Measurements from ENCODE around the gene RBCK1. TPM values are rescaled to one million over a fixed set of nuclear protein-coding genes. Genes with fewer than 3 reads are reported as not detected.

Gene RBCK1
- polyA plus RNA-seq, 2 donors = 58.6 to 86.6 TPM

GRCh38 chr20:415820-416322 is 7.8 kb downstream of the RBCK1 start:
- H3K4me3 ChIP-seq (ENCODE audit: low read depth in 1 of 2, low read length in 2 of 2) = no peak overlapping the region
- H3K9me3 ChIP-seq (ENCODE audit: control insufficient read depth in 2 of 2, insufficient read depth in 1 of 2, low read depth in 1 of 2, low read length in 1 of 2) = no peaks in the 10 kb centered on the region
- peaks cover 0 to 24% of the 10 kb centered on the region in 2 donors for H3K36me3 ChIP-seq (ENCODE audit: control insufficient read depth in 2 of 2, insufficient read depth in 2 of 2, low read length in 1 of 2)
- no peak overlapping the region for H3K27ac ChIP-seq (ENCODE audit: low read depth in 2 of 2, low read length in 1 of 2)
- 89 to 91% methylated on average over 13 of the region's 13 CpGs for WGBS, 2 donors
- no peaks in the 10 kb centered on the region for H3K27me3 ChIP-seq (ENCODE audit: control insufficient read depth in 1 of 2, insufficient read depth in 2 of 2, low read length in 2 of 2)
- H3K4me1 ChIP-seq (ENCODE audit: control insufficient read depth in 2 of 2, insufficient read depth in 2 of 2, low read length in 1 of 2) = peaks cover 0 to 4% of the 10 kb centered on the region in 2 donors

GRCh38 chr20:416950-417800 is 9.1 kb downstream of the RBCK1 start:
- H3K4me3 ChIP-seq (ENCODE audit: low read depth in 1 of 2, low read length in 2 of 2) = no peak overlapping the region
- H3K36me3 ChIP-seq (ENCODE audit: control insufficient read depth in 2 of 2, insufficient read depth in 2 of 2, low read length in 1 of 2) = peaks cover 10 to 34% of the 10 kb centered on the region in 2 donors
- H3K27me3 ChIP-seq (ENCODE audit: control insufficient read depth in 1 of 2, insufficient read depth in 2 of 2, low read length in 2 of 2) = no peaks in the 10 kb centered on the region
- WGBS, 2 donors = 84 to 89% methylated on average over 12 to 13 of the region's 13 CpGs
- H3K27ac ChIP-seq (ENCODE audit: low read depth in 2 of 2, low read length in 1 of 2) = no peak overlapping the region
- peaks cover 0 to 4% of the 10 kb centered on the region in 2 donors for H3K4me1 ChIP-seq (ENCODE audit: control insufficient read depth in 2 of 2, insufficient read depth in 2 of 2, low read length in 1 of 2)
- no peaks in the 10 kb centered on the region for H3K9me3 ChIP-seq (ENCODE audit: control insufficient read depth in 2 of 2, insufficient read depth in 1 of 2, low read depth in 1 of 2, low read length in 1 of 2)

- Histone ChIP-seq H3K9me3 (ENCODE audit: control insufficient read depth in 2 of 2, insufficient read depth in 1 of 2, low read depth in 1 of 2, low read length in 1 of 2) (no peaks in the 10 kb centered on the region), H3K27me3 (ENCODE audit: control insufficient read depth in 1 of 2, insufficient read depth in 2 of 2, low read length in 2 of 2) (no peaks in the 10 kb centered on the region), H3K4me1 (ENCODE audit: control insufficient read depth in 2 of 2, insufficient read depth in 2 of 2, low read length in 1 of 2) (peaks cover 0 to 4% of the 10 kb centered on the region in 2 donors), H3K36me3 (ENCODE audit: control insufficient read depth in 2 of 2, insufficient read depth in 2 of 2, low read length in 1 of 2) (peaks cover 10 to 41% of the 10 kb centered on the region in 2 donors), H3K4me3 (ENCODE audit: low read depth in 1 of 2, low read length in 2 of 2) (no peak overlapping the region), H3K27ac (ENCODE audit: low read depth in 2 of 2, low read length in 1 of 2) (no peak overlapping the region)
- 82 to 90% methylated on average over 12 of the region's 12 CpGs for WGBS, 2 donors
These were observed 9.8 kb downstream of the RBCK1 start for GRCh38 chr20:417801-418342.

- peaks cover 12 to 44% of the 10 kb centered on the region in 2 donors for H3K36me3 ChIP-seq (ENCODE audit: control insufficient read depth in 2 of 2, insufficient read depth in 2 of 2, low read length in 1 of 2)
- WGBS, 2 donors = 89 to 93% methylated on average over 8 of the region's 8 CpGs
- peaks cover 0 to 4% of the 10 kb centered on the region in 2 donors for H3K4me1 ChIP-seq (ENCODE audit: control insufficient read depth in 2 of 2, insufficient read depth in 2 of 2, low read length in 1 of 2)
- H3K9me3 ChIP-seq (ENCODE audit: control insufficient read depth in 2 of 2, insufficient read depth in 1 of 2, low read depth in 1 of 2, low read length in 1 of 2) = no peaks in the 10 kb centered on the region
- no peak overlapping the region for H3K4me3 ChIP-seq (ENCODE audit: low read depth in 1 of 2, low read length in 2 of 2)
- H3K27ac ChIP-seq (ENCODE audit: low read depth in 2 of 2, low read length in 1 of 2) = no peak overlapping the region
- no peaks in the 10 kb centered on the region for H3K27me3 ChIP-seq (ENCODE audit: control insufficient read depth in 1 of 2, insufficient read depth in 2 of 2, low read length in 2 of 2)
These were observed 10.8 kb downstream of the RBCK1 start for GRCh38 chr20:418858-419365.

GRCh38 chr20:419556-420165 is 11.6 kb downstream of the RBCK1 start:
- Histone ChIP-seq H3K36me3 (ENCODE audit: control insufficient read depth in 2 of 2, insufficient read depth in 2 of 2, low read length in 1 of 2) (peaks cover 13 to 47% of the 10 kb centered on the region in 2 donors), H3K27ac (ENCODE audit: low read depth in 2 of 2, low read length in 1 of 2) (no peak overlapping the region)

GRCh38 chr20:420166-420620 is 12.1 kb downstream of the RBCK1 start:
- 83 to 90% methylated on average over 20 of the region's 20 CpGs for WGBS, 2 donors
- no peak overlapping the region for H3K27ac ChIP-seq (ENCODE audit: low read depth in 2 of 2, low read length in 1 of 2)
- H3K4me3 ChIP-seq (ENCODE audit: low read depth in 1 of 2, low read length in 2 of 2) = no peak overlapping the region
- peaks cover 0 to 4% of the 10 kb centered on the region in 2 donors for H3K4me1 ChIP-seq (ENCODE audit: control insufficient read depth in 2 of 2, insufficient read depth in 2 of 2, low read length in 1 of 2)
- no peaks in the 10 kb centered on the region for H3K9me3 ChIP-seq (ENCODE audit: control insufficient read depth in 2 of 2, insufficient read depth in 1 of 2, low read depth in 1 of 2, low read length in 1 of 2)
- H3K27me3 ChIP-seq (ENCODE audit: control insufficient read depth in 1 of 2, insufficient read depth in 2 of 2, low read length in 2 of 2) = no peaks in the 10 kb centered on the region
- peaks cover 13 to 47% of the 10 kb centered on the region in 2 donors for H3K36me3 ChIP-seq (ENCODE audit: control insufficient read depth in 2 of 2, insufficient read depth in 2 of 2, low read length in 1 of 2)

More at GRCh38 chr20:419556-420165, 11.6 kb downstream of the RBCK1 start:
- Histone ChIP-seq H3K9me3 (ENCODE audit: control insufficient read depth in 2 of 2, insufficient read depth in 1 of 2, low read depth in 1 of 2, low read length in 1 of 2) (no peaks in the 10 kb centered on the region), H3K27me3 (ENCODE audit: control insufficient read depth in 1 of 2, insufficient read depth in 2 of 2, low read length in 2 of 2) (no peaks in the 10 kb centered on the region), H3K4me1 (ENCODE audit: control insufficient read depth in 2 of 2, insufficient read depth in 2 of 2, low read length in 1 of 2) (peaks cover 0 to 4% of the 10 kb centered on the region in 2 donors), H3K4me3 (ENCODE audit: low read depth in 1 of 2, low read length in 2 of 2) (no peak overlapping the region)
- 83% methylated on average over 32 of the region's 32 CpGs for whole genome bisulfite sequencing, 2 donors

GRCh38 chr20:420721-421574 is 12.8 kb downstream of the RBCK1 start:
- Histone ChIP-seq H3K36me3 (ENCODE audit: control insufficient read depth in 2 of 2, insufficient read depth in 2 of 2, low read length in 1 of 2) (peaks cover 13 to 47% of the 10 kb centered on the region in 2 donors), H3K9me3 (ENCODE audit: control insufficient read depth in 2 of 2, insufficient read depth in 1 of 2, low read depth in 1 of 2, low read length in 1 of 2) (no peaks in the 10 kb centered on the region), H3K27ac (ENCODE audit: low read depth in 2 of 2, low read length in 1 of 2) (no peak overlapping the region), H3K4me3 (ENCODE audit: low read depth in 1 of 2, low read length in 2 of 2) (no peak overlapping the region), H3K4me1 (ENCODE audit: control insufficient read depth in 2 of 2, insufficient read depth in 2 of 2, low read length in 1 of 2) (peaks cover 0 to 4% of the 10 kb centered on the region in 2 donors), H3K27me3 (ENCODE audit: control insufficient read depth in 1 of 2, insufficient read depth in 2 of 2, low read length in 2 of 2) (no peaks in the 10 kb centered on the region)
- WGBS, 2 donors = 88 to 90% methylated on average over 47 to 48 of the region's 49 CpGs

GRCh38 chr20:421685-422250 is 13.7 kb downstream of the RBCK1 start:
- H3K9me3 ChIP-seq (ENCODE audit: control insufficient read depth in 2 of 2, insufficient read depth in 1 of 2, low read depth in 1 of 2, low read length in 1 of 2) = no peaks in the 10 kb centered on the region
- no peak overlapping the region for H3K4me3 ChIP-seq (ENCODE audit: low read depth in 1 of 2, low read length in 2 of 2)

More at GRCh38 chr20:421685-422250, 13.7 kb downstream of the RBCK1 start:
- WGBS, 2 donors = 95 to 98% methylated on average over 8 of the region's 8 CpGs
- Histone ChIP-seq H3K27ac (ENCODE audit: low read depth in 2 of 2, low read length in 1 of 2) (no peak overlapping the region), H3K4me1 (ENCODE audit: control insufficient read depth in 2 of 2, insufficient read depth in 2 of 2, low read length in 1 of 2) (peaks cover 0 to 2% of the 10 kb centered on the region in 2 donors), H3K36me3 (ENCODE audit: control insufficient read depth in 2 of 2, insufficient read depth in 2 of 2, low read length in 1 of 2) (peaks cover 13 to 47% of the 10 kb centered on the region in 2 donors), H3K27me3 (ENCODE audit: control insufficient read depth in 1 of 2, insufficient read depth in 2 of 2, low read length in 2 of 2) (no peaks in the 10 kb centered on the region)
